H1 (cell line): Measurements from ENCODE around the gene AURKB. TPM values are rescaled to one million over a fixed set of nuclear protein-coding genes. Genes with fewer than 3 reads are reported as not detected.

Experiments
- CTCF ChIA-PET: fragments of 300-600 bp; sonication (Branson Sonifier 250); formaldehyde crosslinking; loops from one replicate; lab custom pipeline; 2021; ENCODE audit not compliant: partially characterized antibody; lab: Charles Lee
- POLR2A ChIA-PET: fragments of 300-600 bp; sonication (Branson Sonifier 250); formaldehyde crosslinking; loops from one replicate; lab custom pipeline; 2021; ENCODE audit warnings: inconsistent platforms; ENCODE audit not compliant: partially characterized antibody; lab: Charles Lee
- DNase-seq, 2 experiments: peaks; one replicate each; pipeline versions ENCODE4 v3.0.0 to v3.0.0-alpha.2; 2010 to 2022; ENCODE audit warnings: low spot score in 2 of 2, low read depth in 1 of 2, mixed read lengths in 1 of 2
- FAIRE-seq: peaks from 2 replicates; lab custom pipeline; 2011; peaks lifted over from hg19 to GRCh38; lab: Jason Lieb, UNC
- H2AFZ ChIP-seq: 2 replicates; pipeline ENCODE4 v1.8.1; 2012; ENCODE audit warnings: low read length, inconsistent platforms
- H2AK5ac ChIP-seq: 2 replicates; pipeline ENCODE4 v1.6.1; 2013; ENCODE audit warnings: low read depth, low read length
- H2BK120ac ChIP-seq: replicated peaks from 2 replicates; pipeline ENCODE3; 2013; ENCODE audit warnings: low read depth, low read length, inconsistent platforms
- H2BK12ac ChIP-seq: 2 replicates; pipeline ENCODE4 v1.6.1; 2013; ENCODE audit warnings: low read depth, low read length
- H2BK15ac ChIP-seq: 2 replicates; pipeline ENCODE4 v1.6.1; 2013; ENCODE audit warnings: low read length
- H2BK20ac ChIP-seq: 2 replicates; pipeline ENCODE4 v1.6.1; 2013; ENCODE audit warnings: low read length
- H2BK5ac ChIP-seq: 2 replicates; pipeline ENCODE4 v1.6.1; 2013; ENCODE audit warnings: low read depth, low read length
- H3K14ac ChIP-seq: 2 replicates; pipeline ENCODE4 v1.6.1; 2013; ENCODE audit warnings: inconsistent platforms; ENCODE audit not compliant: insufficient read length
- H3K18ac ChIP-seq: 2 replicates; pipeline ENCODE4 v1.6.1; 2013; ENCODE audit warnings: low read length; ENCODE audit errors: extremely low read depth
- H3K23ac ChIP-seq: 2 replicates; pipeline ENCODE4 v1.6.1; 2013; ENCODE audit warnings: inconsistent platforms; ENCODE audit not compliant: insufficient read length
- H3K23me2 ChIP-seq: 2 replicates; pipeline ENCODE4 v1.6.1; 2013; ENCODE audit warnings: low read depth, low read length
- H3K27ac ChIP-seq: 2 replicates; pipeline ENCODE4 v1.6.1; 2011; ENCODE audit warnings: low read depth, low read length, inconsistent platforms
- H3K27me3 ChIP-seq, 4 experiments: replicated peaks in 1 of 4; 1 replicate in 1 of 4; 2 replicates in 3 of 4; pipeline versions ENCODE4 v1.6.1 to v1.8.1; 2011 to 2013; ENCODE audit warnings: low read length in 3 of 4, mild to moderate bottlenecking in 3 of 4, inconsistent platforms in 2 of 4, mixed read lengths in 2 of 4, moderate library complexity in 1 of 4; ENCODE audit not compliant: control insufficient read depth in 3 of 4, insufficient read depth in 3 of 4; ENCODE audit errors: extremely low read depth in 1 of 4
- H3K36me3 ChIP-seq, 4 experiments: 2 replicates each; pipeline versions ENCODE4 v1.6.1 to v1.8.1; 2011 to 2013; ENCODE audit warnings: mild to moderate bottlenecking in 4 of 4, low read length in 3 of 4, moderate library complexity in 2 of 4, control low read depth in 1 of 4, inconsistent platforms in 1 of 4; ENCODE audit not compliant: insufficient read depth in 4 of 4, control insufficient read depth in 2 of 4
- H3K4ac ChIP-seq: replicated peaks from 2 replicates; pipeline ENCODE3; 2013; ENCODE audit warnings: low read length, low read depth, mixed read lengths, inconsistent platforms; ENCODE audit not compliant: insufficient read length
- H3K4me1 ChIP-seq, 4 experiments: replicated peaks in 1 of 4; 1 replicate in 1 of 4; 2 replicates in 3 of 4; pipeline versions ENCODE4 v1.6.1 to v1.8.1; 2011 to 2013; ENCODE audit warnings: low read length in 3 of 4, inconsistent platforms in 2 of 4, mixed read lengths in 1 of 4; ENCODE audit not compliant: insufficient read depth in 4 of 4, control insufficient read depth in 3 of 4
- H3K4me2 ChIP-seq, 2 experiments: 2 replicates each; pipeline versions ENCODE4 v1.6.1 to v1.8.1; 2011 to 2013; ENCODE audit warnings: low read depth in 2 of 2, low read length in 2 of 2, control low read depth in 1 of 2, inconsistent platforms in 1 of 2, mild to moderate bottlenecking in 1 of 2; ENCODE audit not compliant: insufficient read depth in 1 of 2
- H3K4me3 ChIP-seq, 4 experiments: fragments of 200-600, 300-600 bp in 1 of 4; sonication (generic), shearing (Covaris generic), sonication (Bioruptor Twin) in 1 of 4; 2 replicates each; pipeline versions ENCODE4 v1.5.1 to v1.8.1; 2011 to 2016; ENCODE audit warnings: low read length in 4 of 4, low read depth in 3 of 4, control low read depth in 2 of 4, inconsistent platforms in 2 of 4, mild to moderate bottlenecking in 2 of 4, mixed read lengths in 1 of 4, moderate library complexity in 1 of 4; ENCODE audit not compliant: insufficient read depth in 2 of 4; ENCODE audit errors: extremely low read depth in 1 of 4
- H3K56ac ChIP-seq: replicated peaks from 2 replicates; pipeline ENCODE3; 2013; ENCODE audit warnings: low read depth, mild to moderate bottlenecking, mixed read lengths, low read length, inconsistent platforms; ENCODE audit not compliant: insufficient read length
- H3K79me1 ChIP-seq: 2 replicates; pipeline ENCODE4 v1.6.1; 2013; ENCODE audit warnings: low read depth, low read length, control low read depth
- H3K79me2 ChIP-seq, 2 experiments: 2 replicates each; pipeline versions ENCODE4 v1.6.1 to v1.8.1; 2012 to 2013; ENCODE audit warnings: low read length in 2 of 2, mild to moderate bottlenecking in 2 of 2, inconsistent platforms in 1 of 2; ENCODE audit not compliant: insufficient read depth in 2 of 2, control insufficient read depth in 1 of 2
- H3K9ac ChIP-seq, 4 experiments: replicated peaks in 1 of 4; 1 replicate in 1 of 4; 2 replicates in 3 of 4; pipeline versions ENCODE4 v1.6.1 to v1.8.1; 2011 to 2013; ENCODE audit warnings: low read depth in 3 of 4, low read length in 3 of 4, control low read depth in 2 of 4, mild to moderate bottlenecking in 2 of 4, moderate library complexity in 2 of 4, inconsistent platforms in 1 of 4; ENCODE audit errors: extremely low read depth in 1 of 4
- H3K9me3 ChIP-seq, 2 experiments: 2 replicates each; pipeline versions ENCODE4 v1.6.1 to v1.8.1; 2012 to 2013; ENCODE audit warnings: mild to moderate bottlenecking in 2 of 2, moderate library complexity in 2 of 2, control low read depth in 1 of 2, inconsistent platforms in 1 of 2, low read depth in 1 of 2, low read length in 1 of 2, mixed read lengths in 1 of 2; ENCODE audit not compliant: insufficient read depth in 2 of 2
- H4K20me1 ChIP-seq, 2 experiments: replicated peaks in 1 of 2; 2 replicates each; pipeline versions ENCODE3 to v1.8.1; 2011 to 2013; ENCODE audit warnings: inconsistent platforms in 2 of 2, low read length in 2 of 2, mild to moderate bottlenecking in 1 of 2; ENCODE audit not compliant: insufficient read depth in 2 of 2, control insufficient read depth in 1 of 2
- H4K5ac ChIP-seq: 2 replicates; pipeline ENCODE4 v1.6.1; 2013; ENCODE audit warnings: low read length, low read depth, mixed read lengths, inconsistent platforms; ENCODE audit not compliant: insufficient read length
- H4K8ac ChIP-seq: 2 replicates; pipeline ENCODE4 v1.8.0; 2013; ENCODE audit warnings: mild to moderate bottlenecking, moderate library complexity, low read length, inconsistent platforms; ENCODE audit not compliant: insufficient read depth; ENCODE audit errors: extremely low read depth
- H4K91ac ChIP-seq: replicated peaks from 2 replicates; pipeline ENCODE3; 2013; ENCODE audit warnings: low read length, mixed read lengths, inconsistent platforms; ENCODE audit not compliant: insufficient read length
- CHD1 ChIP-seq: IDR thresholded peaks from 2 replicates; pipeline ENCODE4 v1.6.1; 2012; ENCODE audit warnings: low read depth, low read length, improper control_type of control experiment
- EZH2 ChIP-seq: fragments of 200-600 bp; sonication (generic); IDR thresholded peaks from 2 replicates; pipeline ENCODE4 v1.7.1; 2012; ENCODE audit warnings: low read depth, mild to moderate bottlenecking, moderate library complexity, low read length, inconsistent platforms; ENCODE audit not compliant: severe bottlenecking
- HDAC6 ChIP-seq: IDR thresholded peaks from one replicate; pipeline ENCODE4 v1.7.1; 2012; ENCODE audit warnings: low read depth, mild to moderate bottlenecking, inconsistent platforms, low read length, moderate library complexity
- MAFK ChIP-seq: IDR thresholded peaks from 2 replicates; pipeline ENCODE4 v1.6.1; 2012; ENCODE audit warnings: low read depth, mild to moderate bottlenecking, improper control_type of control experiment, low read length
- RBBP5 ChIP-seq: IDR thresholded peaks from 2 replicates; pipeline ENCODE4 v1.7.1; 2012; ENCODE audit warnings: low read depth, mild to moderate bottlenecking, inconsistent platforms, low read length, moderate library complexity, borderline replicate concordance
- RXRA ChIP-seq: IDR thresholded peaks from 2 replicates; pipeline ENCODE4 v1.6.1; 2011; ENCODE audit warnings: low read depth, mild to moderate bottlenecking, low read length, moderate library complexity; ENCODE audit not compliant: insufficient read depth
- SAP30 ChIP-seq: fragments of 300-600 bp; sonication (generic); IDR thresholded peaks from 2 replicates; pipeline ENCODE4 v1.7.1; 2012; ENCODE audit warnings: low read length, moderate library complexity, mild to moderate bottlenecking, inconsistent platforms; ENCODE audit not compliant: insufficient read depth, insufficient replicate concordance
- SIX5 ChIP-seq: IDR thresholded peaks from 2 replicates; pipeline ENCODE4 v1.6.1; 2011; ENCODE audit warnings: mild to moderate bottlenecking, low read depth, low read length
- WGBS, 2 experiments: shearing (Covaris generic) in 1 of 2; methylation state at CpG; one replicate each; pipeline versions ENCODE4 v1.1.6 to v1.1.7; 2013 to 2015; ENCODE audit warnings: low lambda C conversion rate in 2 of 2, mixed read lengths in 2 of 2, inconsistent platforms in 1 of 2, low coverage in 1 of 2, missing lambda C conversion rate in 1 of 2; ENCODE audit not compliant: insufficient replicate concordance in 2 of 2, insufficient coverage in 1 of 2, insufficient read length in 1 of 2; ENCODE audit errors: extremely low coverage in 1 of 2, missing lambda C conversion rate in 1 of 2; 5-methylcytosine and 5-hydroxymethylcytosine counted together
- polyA plus RNA-seq, 7 experiments: library from polyadenylated mRNA; depleted of rRNA in 3 of 7; stranded (reverse) in 5 of 7; unstranded in 2 of 7; fragments of >200 nt in 5 of 7; fragments of 200-250 nt in 2 of 7; gene quantifications; 1 replicate in 5 of 7; 2 replicates in 1 of 7; 4 replicates in 1 of 7; pipeline versions ENCODE4 v1.2.1 to v1.2.3, GENCODE V29; 2011 to 2013; ENCODE audit warnings: missing spikeins in 2 of 7, mixed read lengths in 2 of 7
- total RNA-seq: library from RNA; stranded (reverse); fragmentation: NEBNext Ultra II Directional; extraction: Animal tissue kit (Norgen Biotek cat#: 25700); gene quantifications from 2 replicates; pipeline ENCODE4 v1.2.1, GENCODE V29; 2021

The AURKB gene
- total and polyA plus RNA-seq, 2 of the 8 experiments (the other 6 are each of a cell fraction or from before 2014, with no cell fraction given), result 102 to 160 TPM

DNA sequence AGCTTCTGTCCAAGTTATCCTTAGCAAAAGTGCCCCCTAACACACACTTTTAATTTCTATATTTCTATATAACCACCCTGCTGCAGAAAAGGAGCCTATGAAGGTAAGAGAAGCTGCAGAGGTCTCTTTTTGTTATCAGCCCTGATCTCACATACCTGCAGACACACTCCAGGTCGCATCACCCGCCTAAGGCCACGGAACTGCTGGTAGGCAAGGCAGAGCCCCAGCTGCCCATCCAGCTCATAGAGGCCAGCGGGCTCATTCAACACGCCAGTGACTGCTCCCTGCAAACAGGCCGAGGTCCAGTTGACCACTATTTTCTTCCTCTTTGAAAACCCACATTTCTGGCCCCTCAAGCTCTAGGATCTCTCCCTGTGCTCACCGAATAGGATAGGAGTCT, 25.3 kb upstream of the AURKB start:
- Histone ChIP-seq H3K79me1 (no peaks in the 10 kb centered on the region), H2BK12ac (no peak overlapping the region), H3K18ac (no peak overlapping the region), H3K27ac (no peak overlapping the region), H3K36me3 (peaks cover 21 to 71% (median 42%) of the 10 kb centered on the region in 4 experiments), H4K8ac (no peak overlapping the region), H2AK5ac (no peak overlapping the region), H3K9me3 (no peaks in the 10 kb centered on the region), H3K79me2 (no peaks in the 10 kb centered on the region), H4K91ac (no peak overlapping the region), H3K4me3 (no peak overlapping the region), H3K4ac (no peak overlapping the region), H4K20me1 (peaks cover 2 to 5% of the 10 kb centered on the region in 2 experiments), H3K9ac (no peak overlapping the region), H2AFZ (no peak overlapping the region), H3K23me2 (no peaks in the 10 kb centered on the region), H3K4me1 (no peaks in the 10 kb centered on the region), H3K14ac (no peak overlapping the region), H3K23ac (no peak overlapping the region), H2BK5ac (no peak overlapping the region), H2BK120ac (no peak overlapping the region), H3K4me2 (no peak overlapping the region), H4K5ac (no peak overlapping the region), H3K56ac (no peak overlapping the region), H3K27me3 (no peaks in the 10 kb centered on the region), H2BK20ac (no peak overlapping the region), H2BK15ac (no peak overlapping the region)
- WGBS, 2 experiments, result 97% methylated on average over 7 of the region's 7 CpGs; no CpG with 5 or more reads in 1 of the 2 experiments
- DNase-seq (no peak), FAIRE-seq (no peak)
- ChIA-PET CTCF (interaction anchor here (0.6 to 2.7 kb wide), 4 partner anchors 11 to 725 kb away, joined by 3 to 8 read pairs (median 4); no protein-coding TSS in a partner anchor), POLR2A (interaction anchor here (1.1 to 66.3 kb wide), 3 partner anchors 7 to 63 kb away, joined by 4 to 1521 read pairs (median 1521); partner anchors contain the start of genes CTC1, PFAS, RANGRF and SLC25A35)
- TF ChIP-seq HDAC6 (no peak), SIX5 (no peak), SAP30 (no peak), RXRA (no peak), EZH2 (no peak), MAFK (no peak), RBBP5 (no peak), CHD1 (no peak)
